Activated effector memory CD4-positive, alpha-beta T cell treated with anti-CD3 and anti-CD28 coated beads, Interleukin-2, amount 50 U/mL, for 16 hours (primary cell): ENCODE measurements around the gene GLYR1.

Source experiments
- DNase-seq: peaks from one replicate; pipeline ENCODE4 v3.0.0-alpha.2; 2020

The GLYR1 gene

DNA sequence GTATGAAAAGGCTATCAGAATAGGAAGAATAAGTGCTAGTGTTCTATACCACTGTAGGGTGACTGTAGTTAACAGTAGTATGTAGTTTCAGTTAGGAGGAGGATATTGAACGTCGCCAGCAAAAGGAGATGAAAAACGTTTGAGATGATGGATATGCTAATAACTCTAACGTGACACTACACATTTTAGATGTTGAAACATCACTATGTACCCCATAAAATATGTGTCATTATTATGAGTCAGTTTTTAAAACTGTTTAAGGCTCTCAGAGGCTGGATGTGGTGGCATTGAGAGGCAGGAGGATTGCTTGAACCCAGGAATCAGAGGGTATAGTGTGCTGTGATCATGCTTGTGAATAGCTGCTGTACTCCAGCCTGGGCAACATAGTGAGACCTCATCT lies 32.0 kb upstream of the GLYR1 start:
- no peak for DNase-seq

DNA sequence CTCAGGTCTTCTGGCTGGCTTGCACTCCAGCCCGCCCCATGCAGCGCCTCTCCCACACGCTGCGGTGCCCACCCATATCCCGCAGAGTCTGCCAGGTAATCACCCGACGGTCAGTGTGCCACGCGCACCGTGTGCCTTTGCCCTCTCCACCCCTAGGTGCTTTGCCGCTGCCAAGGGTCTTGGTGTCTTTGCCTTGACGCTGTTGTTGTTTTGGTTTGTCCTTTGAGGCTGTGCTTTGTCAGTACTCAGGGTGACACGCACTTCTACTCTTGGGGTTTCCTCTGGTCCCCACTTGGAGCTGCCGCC lies 30.2 kb upstream of the GLYR1 start:
- no peak for DNase-seq

DNA sequence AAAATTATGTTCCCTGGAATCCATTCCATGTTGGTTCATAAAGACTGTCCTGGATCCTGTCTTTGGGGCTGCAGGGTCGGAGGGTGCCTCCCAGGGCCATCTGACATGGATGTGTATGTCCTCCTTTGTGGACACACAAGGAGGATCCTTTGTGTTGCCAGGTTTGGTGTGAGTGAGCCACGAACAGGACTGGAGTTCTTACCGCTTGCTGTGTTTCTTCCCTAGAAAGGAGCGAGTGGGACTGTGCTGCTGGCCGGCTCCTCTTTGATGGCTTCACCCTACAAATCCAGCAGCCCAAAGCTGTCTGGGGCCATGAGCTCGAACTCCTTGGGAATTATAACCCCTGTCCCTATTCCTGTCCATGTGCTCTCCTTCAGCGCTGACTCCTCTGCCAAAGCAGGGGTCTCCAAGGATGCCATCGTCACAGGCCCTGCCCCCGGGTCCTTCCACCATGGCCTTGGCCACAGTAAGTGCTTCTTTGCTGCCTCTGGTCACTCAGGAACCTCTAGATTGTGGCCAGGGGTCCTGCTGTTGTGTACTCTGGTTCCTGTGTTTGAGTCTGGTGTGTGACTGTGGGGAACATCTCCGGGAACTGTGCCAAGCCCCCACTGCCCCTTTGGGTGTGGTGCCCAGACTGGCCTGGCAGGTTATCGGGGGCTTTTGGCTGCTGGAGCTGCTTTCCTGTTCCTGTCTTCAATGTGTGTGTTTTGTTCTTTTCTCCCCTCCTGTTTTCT lies 29.7 kb upstream of the GLYR1 start:
- DNase-seq = no peak

DNA sequence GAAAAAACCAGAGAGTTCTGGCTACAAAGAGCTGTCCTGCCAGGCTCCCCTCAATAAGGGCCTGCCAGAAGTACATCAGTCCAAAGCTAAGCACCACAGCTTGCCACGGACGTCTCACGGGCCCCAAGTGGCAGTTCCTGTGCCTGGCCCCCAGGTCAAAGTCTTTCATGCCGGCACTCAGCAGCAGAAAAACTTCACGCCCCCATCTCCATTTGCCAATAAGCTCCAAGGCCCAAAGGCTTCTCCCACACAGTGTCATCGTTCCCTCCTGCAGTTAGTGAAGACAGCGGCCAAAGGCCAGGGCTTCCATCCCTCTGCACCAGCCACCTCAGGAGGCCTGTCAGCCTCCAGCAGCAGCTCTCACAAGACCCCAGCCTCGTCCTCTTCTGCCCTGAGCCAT lies 27.6 kb upstream of the GLYR1 start:
- DNase-seq = no peak

DNA sequence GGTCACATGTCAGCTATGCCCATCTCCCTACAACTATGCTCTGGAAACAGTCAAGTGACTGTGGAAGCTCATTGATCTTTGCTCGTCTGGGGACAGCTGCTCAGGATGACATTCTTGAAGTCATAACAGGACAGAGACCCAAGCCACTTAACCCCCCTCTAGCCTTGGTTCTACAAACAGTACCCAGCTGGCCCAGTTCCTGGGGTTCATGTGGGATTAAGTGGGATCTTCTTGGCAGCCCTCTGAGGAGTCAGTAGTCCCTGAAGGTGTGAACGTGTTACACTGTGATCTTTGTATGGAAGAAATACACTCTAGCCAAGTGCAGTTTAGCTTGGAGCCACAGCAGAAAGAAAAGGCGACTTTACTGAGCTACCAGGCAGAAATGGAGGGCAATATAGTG lies 26.0 kb upstream of the GLYR1 start:
- peak; percentile 27 for DNase-seq

DNA sequence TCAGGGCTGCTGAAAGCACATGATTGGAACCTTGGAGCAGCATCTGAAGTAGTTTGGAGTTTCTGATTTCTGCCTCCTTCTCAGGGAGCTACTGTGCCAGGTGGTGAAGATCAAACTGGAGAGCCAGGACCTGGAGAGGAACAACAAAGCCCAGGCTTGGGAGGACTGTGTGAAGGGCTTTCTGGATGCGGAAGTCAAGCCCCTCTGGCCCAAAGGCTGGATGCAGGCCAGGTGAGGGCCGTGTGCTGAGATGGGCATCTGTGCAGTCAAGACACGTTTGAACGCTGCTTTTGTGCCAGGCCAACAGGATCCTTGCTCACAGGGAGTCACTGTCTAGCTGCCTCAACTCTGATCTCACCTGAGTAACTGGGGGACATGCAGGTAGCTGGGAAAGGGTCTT lies 24.0 kb upstream of the GLYR1 start:
- peak; percentile 46 for DNase-seq

DNA sequence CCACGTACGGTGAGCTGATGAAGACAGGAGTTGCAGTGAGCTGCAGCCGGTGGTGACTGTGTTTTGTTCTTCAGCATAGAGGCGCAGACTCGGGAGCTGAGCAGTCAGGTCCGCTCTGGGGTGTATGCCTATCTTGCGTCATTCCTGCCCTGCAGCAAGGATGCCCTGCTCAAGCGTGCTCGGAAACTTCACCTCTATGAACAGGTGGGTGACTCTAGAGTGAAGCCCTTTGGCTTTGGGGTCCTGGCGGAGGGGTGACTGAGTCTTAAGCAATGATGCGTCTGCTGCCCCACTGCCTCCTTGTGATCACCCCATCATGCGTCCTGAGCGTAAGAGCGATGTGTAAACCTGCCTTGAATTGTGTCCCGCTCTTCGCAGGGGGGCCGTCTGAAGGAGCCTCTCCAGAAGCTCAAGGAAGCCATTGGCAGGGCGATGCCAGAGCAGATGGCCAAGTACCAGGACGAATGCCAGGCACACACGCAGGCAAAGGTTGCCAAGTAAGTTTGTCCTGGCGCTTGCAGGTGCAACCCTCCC lies 23.1 kb upstream of the GLYR1 start:
- DNase-seq = peak; percentile 38

DNA sequence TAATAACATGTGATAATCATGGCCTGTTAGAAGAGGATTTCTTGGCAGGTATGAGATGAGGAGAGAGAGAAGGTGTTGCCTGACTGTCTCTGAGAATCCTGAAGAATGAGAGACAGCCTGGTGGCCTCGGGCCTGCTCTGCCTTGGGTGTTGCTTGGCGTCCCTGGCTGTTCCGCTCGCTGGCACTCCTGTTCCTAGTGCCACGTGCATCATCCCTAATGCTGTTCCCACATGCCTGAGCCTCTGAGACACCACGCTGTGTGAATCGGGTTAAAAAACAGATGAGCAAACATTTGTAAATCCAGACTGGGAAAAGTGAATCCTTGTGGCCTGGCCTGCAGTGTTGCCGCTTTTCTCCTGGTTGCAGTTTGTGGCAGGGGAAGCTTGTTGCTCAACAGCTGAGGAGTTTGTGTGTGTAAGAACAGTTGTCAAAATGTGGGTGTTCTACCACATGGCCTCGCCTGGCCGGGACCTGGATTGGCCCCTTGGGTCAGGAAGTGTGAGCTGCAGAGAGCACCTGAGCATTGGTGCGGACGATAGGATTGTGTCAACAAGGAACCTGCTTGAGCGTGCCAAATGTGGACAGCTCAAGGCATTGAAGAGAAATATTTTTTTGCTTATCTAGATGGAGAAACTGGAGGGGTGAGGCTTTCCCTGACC lies 22.2 kb upstream of the GLYR1 start:
- peak; percentile 46 for DNase-seq

DNA sequence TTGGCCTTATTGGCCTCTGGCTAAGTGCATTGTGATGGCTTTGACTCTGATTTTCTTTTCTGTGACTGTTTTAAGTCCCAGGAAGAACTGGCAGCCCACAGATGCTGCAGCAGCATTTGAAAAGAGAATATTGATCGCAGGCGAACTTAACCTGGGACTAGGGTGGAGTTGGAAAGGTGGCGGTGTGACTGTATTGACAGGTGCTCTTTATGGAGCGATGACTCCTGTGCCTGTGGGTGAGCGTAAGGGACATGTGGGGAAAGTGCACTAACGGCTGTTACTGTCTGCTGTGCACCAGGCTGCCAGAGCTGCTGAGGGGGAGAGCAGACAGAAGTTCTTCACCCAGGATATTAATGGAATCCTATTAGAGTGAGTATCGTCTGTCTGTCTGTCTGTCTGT lies 21.4 kb upstream of the GLYR1 start:
- DNase-seq = peak; percentile 6

DNA sequence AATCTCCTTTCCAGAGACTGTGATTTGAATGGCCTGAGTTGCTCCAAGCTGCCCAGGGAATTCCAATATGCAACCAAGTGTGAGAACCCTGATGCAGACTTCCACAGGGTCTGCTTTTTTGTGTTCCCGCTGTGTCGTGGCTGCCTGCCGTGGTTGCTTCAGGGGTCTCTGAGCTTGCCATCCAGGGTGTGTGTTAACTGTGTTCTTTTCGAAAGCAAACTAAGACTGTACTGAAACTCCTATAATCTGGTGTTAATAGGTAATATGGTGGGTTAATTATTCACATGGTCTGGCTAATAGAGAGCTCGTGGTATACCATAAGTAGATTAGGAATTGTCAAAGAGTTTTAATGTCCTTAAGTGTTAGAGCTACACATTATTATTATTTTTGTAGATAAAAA lies 20.9 kb upstream of the GLYR1 start:
- peak; percentile 34 for DNase-seq

DNA sequence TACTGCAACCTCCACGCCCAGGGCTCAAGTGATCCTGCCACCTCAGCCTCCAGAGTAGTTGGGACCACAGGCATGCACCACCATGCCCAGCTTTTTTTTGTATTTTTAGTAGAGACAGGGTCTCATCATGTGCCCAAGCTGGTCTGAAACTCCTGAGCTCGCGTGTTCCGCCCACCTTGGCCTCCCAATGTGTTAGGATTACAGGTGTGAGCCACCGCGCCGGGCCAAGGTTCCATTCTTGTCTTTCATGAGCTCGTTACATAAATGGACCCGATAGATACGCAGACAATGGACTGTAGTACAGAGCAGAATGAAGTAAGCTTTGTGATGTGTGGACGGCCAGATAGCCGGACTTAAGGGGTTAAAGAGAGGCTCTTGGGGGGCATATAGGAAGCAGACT lies 19.5 kb upstream of the GLYR1 start:
- DNase-seq = peak; percentile 27

DNA sequence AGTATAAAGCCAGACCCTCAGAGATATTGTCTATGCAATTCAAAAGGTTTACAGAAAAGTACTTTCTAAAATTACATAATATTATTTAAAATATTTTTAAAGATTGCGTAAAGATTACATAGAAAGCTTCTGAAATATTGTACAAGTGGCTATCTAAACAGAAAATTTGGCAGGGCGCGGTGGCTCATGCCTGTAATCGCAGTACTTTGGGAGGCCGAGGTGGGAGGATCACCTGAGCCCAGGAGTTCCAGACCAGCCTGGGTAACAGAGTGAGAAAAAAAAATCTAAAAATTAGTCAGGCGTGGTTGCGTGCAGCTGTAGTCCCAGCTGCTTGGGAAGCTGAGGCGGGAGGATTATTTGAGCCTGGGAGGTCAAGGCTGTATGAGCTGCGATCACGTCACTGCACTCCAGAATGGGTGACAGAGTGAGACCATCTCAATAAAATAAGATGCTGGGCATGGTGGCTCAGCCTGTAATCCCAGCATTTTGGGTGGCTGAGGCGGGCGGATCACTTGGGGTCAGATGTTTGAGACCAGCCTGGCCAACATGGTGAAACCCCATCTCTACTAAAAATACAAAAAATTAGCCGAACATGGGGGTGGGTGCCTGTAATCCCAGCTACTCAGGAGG lies 18.3 kb upstream of the GLYR1 start:
- DNase-seq = peak; percentile 54

DNA sequence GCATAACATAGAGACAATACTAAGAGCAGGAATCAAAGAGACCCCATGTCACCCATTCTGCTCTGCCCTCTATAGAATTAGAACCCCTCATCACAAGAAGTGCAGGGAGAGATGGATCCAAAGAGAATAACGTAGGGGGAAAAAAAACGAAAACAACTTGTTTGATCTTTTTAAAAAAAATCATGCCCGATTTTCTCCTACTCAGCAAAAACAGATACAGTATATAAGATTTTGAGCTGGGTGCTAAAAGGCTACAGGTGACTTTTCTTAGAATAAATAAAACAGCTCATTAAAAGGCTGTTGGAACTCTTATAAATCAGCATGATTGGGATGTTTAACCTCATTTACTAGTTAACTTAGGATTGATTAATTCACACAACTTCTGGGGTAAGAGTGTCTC lies 17.6 kb upstream of the GLYR1 start:
- DNase-seq = no peak

DNA sequence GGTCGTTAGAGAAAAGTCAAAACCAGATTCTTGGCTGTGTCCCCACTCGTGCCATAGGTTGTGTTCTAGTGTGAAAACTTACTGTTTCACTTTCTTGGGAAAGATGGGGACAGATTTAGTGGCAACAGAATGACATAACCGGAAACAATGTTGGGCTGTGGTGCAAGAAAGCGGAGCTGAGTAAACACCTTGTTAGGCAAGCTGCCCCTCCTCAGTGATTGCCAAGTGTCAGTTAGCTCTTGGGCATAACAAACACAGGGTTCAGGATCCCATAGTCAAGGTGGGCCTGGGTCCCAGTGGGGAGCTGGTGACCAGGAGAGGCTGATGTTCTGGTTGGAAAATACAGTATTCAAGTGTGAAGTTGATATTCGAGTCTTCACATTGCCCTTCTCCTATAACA lies 15.6 kb upstream of the GLYR1 start:
- peak; percentile 24 for DNase-seq

DNA sequence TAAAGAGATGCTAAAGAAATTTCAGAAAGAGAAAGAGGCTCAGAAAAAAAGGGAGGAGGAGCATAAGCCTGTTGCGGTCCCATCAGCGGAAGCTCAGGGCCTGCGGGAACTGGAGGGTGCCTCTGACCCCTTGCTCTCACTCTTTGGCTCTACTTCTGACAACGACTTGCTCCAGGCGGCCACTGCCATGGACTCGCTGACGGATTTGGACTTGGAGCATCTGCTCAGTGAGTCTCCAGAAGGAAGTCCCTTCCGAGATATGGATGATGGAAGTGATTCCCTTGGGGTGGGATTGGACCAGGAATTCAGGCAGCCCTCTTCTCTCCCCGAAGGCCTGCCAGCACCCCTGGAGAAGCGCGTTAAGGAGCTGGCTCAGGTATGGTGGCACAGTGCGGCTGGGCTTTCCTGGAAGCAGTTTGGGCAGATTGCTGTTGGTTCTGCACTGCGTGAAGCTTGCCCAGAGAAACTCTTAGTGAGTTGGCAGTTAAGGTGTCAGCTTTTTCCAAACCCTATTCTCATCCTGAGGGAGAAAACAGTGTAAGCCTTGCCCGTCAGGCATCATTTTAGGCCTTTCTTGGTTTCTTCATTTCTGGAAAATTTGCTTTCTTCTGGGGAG lies 13.7 kb upstream of the GLYR1 start:
- peak; percentile 44 for DNase-seq

DNA sequence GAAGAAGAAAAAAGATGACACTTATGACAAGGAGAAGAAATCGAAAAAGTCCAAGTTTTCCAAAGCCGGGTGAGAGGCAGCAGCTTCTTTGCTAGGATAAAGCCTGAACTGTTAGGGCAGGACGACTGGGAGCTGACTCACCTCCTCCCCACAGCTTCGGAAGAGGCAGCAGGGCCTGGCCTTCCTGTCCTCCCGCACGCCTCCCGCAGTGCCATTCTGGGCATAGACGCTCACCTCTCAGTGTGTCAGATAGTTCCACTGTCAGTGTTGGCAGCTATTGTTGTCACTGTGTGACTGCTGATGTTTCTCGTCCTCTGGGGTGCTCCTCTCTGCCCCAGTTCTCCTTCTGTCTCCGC lies 12.8 kb upstream of the GLYR1 start:
- DNase-seq = peak; percentile 38

DNA sequence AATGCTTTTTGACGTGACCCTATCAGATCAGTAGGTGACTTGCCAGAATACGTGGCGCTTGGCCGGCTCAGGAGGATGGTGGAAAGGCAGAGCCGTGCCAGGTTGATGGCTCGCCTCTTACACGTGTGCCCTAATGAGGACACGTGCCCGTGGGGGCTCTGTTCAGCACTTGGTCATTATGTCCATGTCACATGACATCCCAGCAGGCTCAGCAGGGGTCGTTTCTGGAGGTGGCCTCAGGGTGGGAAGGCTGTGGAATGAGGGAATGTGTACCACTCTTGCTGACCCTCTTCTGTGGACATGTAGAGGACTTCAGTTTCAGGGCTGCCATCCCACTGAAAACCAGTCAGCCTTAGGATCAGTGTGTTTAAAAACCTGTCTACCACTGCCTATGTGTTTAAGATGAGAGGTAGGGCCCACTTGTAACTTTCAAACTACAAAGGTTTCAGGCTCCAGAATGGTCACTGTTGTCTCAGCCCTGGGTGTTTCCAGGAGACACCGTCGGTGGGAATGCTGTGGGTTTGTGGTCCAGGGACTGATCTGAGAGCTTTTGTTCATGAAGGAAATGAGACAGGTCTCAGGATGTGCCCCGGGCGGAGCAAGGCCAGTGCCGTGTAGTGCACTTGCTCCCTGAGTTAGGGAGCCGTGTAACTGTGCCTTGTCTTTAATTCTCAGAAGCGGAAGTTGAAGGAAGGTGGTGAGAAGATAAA lies 12.3 kb upstream of the GLYR1 start:
- peak; percentile 42 for DNase-seq

DNA sequence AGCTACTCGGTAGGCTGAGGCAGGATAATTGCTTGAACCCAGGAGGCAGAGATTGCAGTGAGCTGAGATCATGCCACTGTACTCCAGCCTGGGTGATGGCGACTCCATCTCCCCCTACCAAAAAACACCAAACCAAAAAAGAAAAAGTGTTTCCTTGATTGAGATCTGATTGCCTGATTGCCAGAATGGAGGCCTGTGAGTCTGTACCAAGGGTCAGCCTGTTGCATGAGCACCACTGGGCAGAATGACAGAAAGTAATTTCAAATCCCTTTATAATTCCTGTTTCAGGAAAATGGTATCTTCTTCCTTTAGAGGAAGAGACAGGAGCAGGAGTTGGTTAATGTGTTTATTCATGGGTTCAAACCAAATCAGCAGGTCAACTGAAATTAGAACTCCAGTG lies 8.7 kb upstream of the GLYR1 start:
- peak; percentile 16 for DNase-seq

DNA sequence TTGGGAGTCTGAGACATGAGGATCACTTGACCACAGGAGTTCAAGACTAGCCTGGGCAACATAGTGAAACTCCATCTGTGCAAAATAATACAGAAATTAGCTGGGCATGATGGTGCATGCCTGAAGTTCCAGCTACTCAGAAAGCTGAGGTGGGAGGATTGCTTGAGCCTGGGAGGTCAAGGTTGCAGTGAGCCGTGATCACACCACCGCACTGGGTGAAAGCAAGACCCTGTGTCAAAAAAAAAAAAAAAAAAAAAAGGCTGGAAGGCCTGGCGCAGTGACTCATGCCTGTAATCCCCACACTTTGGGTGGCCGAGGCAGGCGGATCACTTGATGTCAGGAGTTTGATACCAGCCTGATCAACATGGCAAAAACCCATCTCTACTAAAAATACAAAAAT lies 8.3 kb upstream of the GLYR1 start:
- no peak for DNase-seq

DNA sequence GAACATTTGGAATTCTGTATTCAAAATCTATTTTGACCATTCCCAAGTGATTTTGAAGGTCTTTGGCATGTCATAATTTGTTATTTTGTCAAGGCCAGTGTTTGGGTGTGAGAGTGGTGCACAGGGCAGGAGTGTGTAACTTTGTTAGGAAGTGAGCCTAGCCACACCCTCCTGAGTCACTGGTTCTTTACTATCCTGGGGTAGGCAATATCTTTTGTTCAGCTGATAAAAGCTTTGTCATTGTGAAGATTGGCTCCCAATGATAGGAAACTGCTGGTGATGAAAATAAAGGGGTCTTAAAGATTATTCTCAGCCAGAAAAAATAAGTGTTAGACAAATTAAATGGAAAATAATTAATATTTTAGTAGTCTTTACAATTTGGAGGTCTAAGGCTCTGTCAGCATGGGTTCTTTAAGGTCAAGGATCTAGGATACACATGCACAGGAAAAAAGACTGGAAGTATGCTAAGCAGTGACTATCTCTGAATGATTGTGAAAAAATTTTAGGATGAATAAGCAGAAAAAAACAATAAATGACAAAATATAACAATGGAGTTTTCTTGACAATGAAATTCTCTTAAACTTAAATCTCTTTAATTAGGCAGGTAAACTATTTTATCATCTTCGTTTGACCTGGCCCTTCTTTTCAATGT lies 5.3 kb upstream of the GLYR1 start:
- DNase-seq = no peak

DNA sequence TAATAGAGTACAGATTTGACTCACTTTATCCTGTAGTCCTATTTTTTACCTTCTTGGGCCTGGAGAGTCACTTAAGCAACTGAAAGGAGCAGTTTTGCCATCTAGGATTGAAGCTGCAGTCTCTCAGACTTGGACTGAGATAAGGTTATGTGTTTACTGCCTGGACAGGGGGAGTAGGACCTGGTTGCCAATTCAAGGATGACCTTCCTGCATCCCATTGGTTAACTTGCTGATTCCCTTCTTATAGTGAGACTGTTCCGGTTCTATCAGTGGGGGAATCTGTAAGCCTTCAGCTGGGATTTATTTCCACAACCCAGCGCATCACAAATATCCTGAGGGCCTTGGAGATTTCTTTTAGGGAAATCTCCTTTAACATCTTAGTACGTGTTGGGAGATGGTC lies 3.1 kb upstream of the GLYR1 start:
- DNase-seq = no peak

DNA sequence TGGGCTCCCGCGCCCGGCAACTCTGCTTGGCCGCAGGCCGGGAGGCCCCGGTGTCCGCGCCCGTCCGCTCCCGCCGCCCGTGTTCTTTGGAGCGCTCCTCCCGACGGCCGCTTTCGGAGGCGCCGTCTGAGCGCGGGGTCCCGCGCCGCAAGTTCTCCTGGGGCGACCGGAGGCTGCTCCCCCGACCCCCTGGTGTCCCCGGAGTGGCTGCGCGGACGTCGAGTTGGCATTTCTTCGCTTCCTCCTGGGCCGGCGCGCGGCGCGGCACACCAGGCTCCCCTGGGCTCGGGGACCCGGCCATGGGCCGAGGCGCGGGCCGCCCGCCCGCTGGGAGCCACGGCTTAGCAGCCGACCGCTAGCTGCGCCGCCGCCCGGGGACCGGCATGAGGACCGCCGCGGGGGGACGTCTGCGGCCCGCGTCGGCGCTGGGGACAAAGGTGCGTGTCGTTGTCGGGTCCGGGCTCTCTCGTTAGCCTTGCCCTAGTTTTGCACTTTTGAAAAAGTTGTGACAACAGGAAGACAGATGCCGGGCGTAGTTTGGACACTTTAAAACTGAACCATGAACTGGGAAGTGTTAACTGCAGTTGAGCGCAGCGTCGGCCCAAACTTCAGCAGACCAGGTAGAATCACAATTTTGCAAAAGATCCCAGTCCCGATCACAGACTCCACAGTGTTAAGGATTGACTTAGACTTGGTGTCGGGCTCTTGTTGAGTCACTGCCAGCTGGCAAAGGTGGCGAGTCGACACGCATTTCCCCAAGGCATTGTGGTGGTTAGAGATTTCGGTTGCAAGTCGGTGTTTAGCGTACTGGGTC lies 893 bp upstream of the GLYR1 start:
- peak; percentile 77 for DNase-seq
